SK-N-SH (cell line): Measurements from ENCODE around the gene ANKS1B. TPM values are rescaled to one million over a fixed set of nuclear protein-coding genes. Genes with fewer than 3 reads are reported as not detected.

Experiments used
- CTCF ChIA-PET: fragments of 300-600, 350-600 bp; formaldehyde crosslinking; extraction: SDS; loops from one replicate; lab custom pipeline; 2021; lab: Yijun Ruan, JAX
- POLR2A ChIA-PET: fragments of 350-600 bp; sonication (Branson Sonifier 250); formaldehyde crosslinking; extraction: SDS; loops from one replicate; lab custom pipeline; 2020; ENCODE audit warnings: antibody characterized with exemption, inconsistent platforms; lab: Yijun Ruan, JAX
- DNase-seq: peaks from one replicate; pipeline ENCODE4 v3.0.0; 2012
- H2AFZ ChIP-seq: fragments of 200-600 bp; sonication (generic); 2 replicates; pipeline ENCODE4 v1.8.1; 2016; ENCODE audit warnings: antibody characterized with exemption, mild to moderate bottlenecking, low read depth
- H3F3A ChIP-seq: fragments of 200-600 bp; sonication (generic); replicated peaks from 2 replicates; pipeline ENCODE3; 2016; ENCODE audit warnings: antibody characterized with exemption, mild to moderate bottlenecking; ENCODE audit not compliant: insufficient read depth
- H3K27ac ChIP-seq, 2 experiments: fragments of 200-500 bp in 1 of 2; fragments of 200-600 bp in 1 of 2; sonication (Bioruptor generic) in 1 of 2; sonication (generic), shearing (Covaris generic) in 1 of 2; 2 replicates each; pipeline versions ENCODE4 v1.5.1 to v1.6.1; 2014 to 2016; ENCODE audit warnings: low read depth in 2 of 2, inconsistent platforms in 1 of 2, low read length in 1 of 2, mild to moderate bottlenecking in 1 of 2, mixed read lengths in 1 of 2
- H3K27me3 ChIP-seq: fragments of 200-600 bp; sonication (generic), shearing (Covaris generic); 2 replicates; pipeline ENCODE4 v1.6.1; 2016; ENCODE audit warnings: mixed run types; ENCODE audit not compliant: insufficient read depth
- H3K36me3 ChIP-seq, 2 experiments: fragments of 200-500 bp in 1 of 2; fragments of 200-600 bp in 1 of 2; sonication (Bioruptor generic) in 1 of 2; sonication (generic) in 1 of 2; replicated peaks in 1 of 2; 2 replicates each; pipeline versions ENCODE3 to v1.5.1; 2014 to 2016; ENCODE audit warnings: low read length in 1 of 2, mild to moderate bottlenecking in 1 of 2; ENCODE audit not compliant: insufficient read depth in 2 of 2, control insufficient read depth in 1 of 2
- H3K4me1 ChIP-seq, 2 experiments: fragments of 200-500 bp in 1 of 2; fragments of 200-600 bp in 1 of 2; sonication (Bioruptor generic) in 1 of 2; sonication (generic), shearing (Covaris generic) in 1 of 2; 2 replicates each; pipeline versions ENCODE4 v1.5.1 to v1.6.1; 2014 to 2016; ENCODE audit warnings: low read depth in 1 of 2, low read length in 1 of 2, mixed run types in 1 of 2; ENCODE audit not compliant: insufficient read depth in 2 of 2, control insufficient read depth in 1 of 2
- H3K4me2 ChIP-seq: fragments of 200-600 bp; sonication (generic), shearing (Covaris generic); 2 replicates; pipeline ENCODE4 v1.6.1; 2017; ENCODE audit warnings: mixed run types
- H3K4me3 ChIP-seq, 2 experiments: fragments of 200-500 bp in 1 of 2; fragments of 200-600 bp in 1 of 2; sonication (Bioruptor generic) in 1 of 2; sonication (generic), shearing (Covaris generic) in 1 of 2; 2 replicates each; pipeline versions ENCODE4 v1.5.1 to v1.8.1; 2014 to 2016; ENCODE audit warnings: low read depth in 2 of 2, inconsistent platforms in 1 of 2, low read length in 1 of 2, mild to moderate bottlenecking in 1 of 2, mixed read lengths in 1 of 2, moderate library complexity in 1 of 2
- H3K79me2 ChIP-seq: fragments of 200-600 bp; sonication (generic); 2 replicates; pipeline ENCODE4 v1.8.1; 2017; ENCODE audit warnings: mild to moderate bottlenecking; ENCODE audit not compliant: insufficient read depth
- H3K9ac ChIP-seq: fragments of 200-600 bp; sonication (generic); 2 replicates; pipeline ENCODE4 v1.6.1; 2017; ENCODE audit warnings: mixed run types
- H3K9me2 ChIP-seq: fragments of 200-600 bp; sonication (generic); 2 replicates; pipeline ENCODE4 v1.6.1; 2017; ENCODE audit warnings: mixed run types
- H3K9me3 ChIP-seq: fragments of 200-600 bp; sonication (generic); 2 replicates; pipeline ENCODE4 v1.6.1; 2017; ENCODE audit warnings: mixed run types, mild to moderate bottlenecking, moderate library complexity
- H4K20me1 ChIP-seq: fragments of 200-600 bp; sonication (generic); 2 replicates; pipeline ENCODE4 v1.6.1; 2017; ENCODE audit warnings: mild to moderate bottlenecking, mixed run types; ENCODE audit not compliant: insufficient read depth
- CHD2 ChIP-seq: fragments of 150-350 bp; IDR thresholded peaks from 2 replicates; pipeline ENCODE4 v1.6.1; 2018; ENCODE audit warnings: low read length; ENCODE audit not compliant: partially characterized antibody
- EP300 ChIP-seq, 2 experiments: IDR thresholded peaks; 2 replicates each; pipeline versions ENCODE4 v1.4.0 to v1.6.1; 2012; ENCODE audit warnings: borderline replicate concordance in 1 of 2, low read depth in 1 of 2, low read length in 1 of 2
- FOXM1 ChIP-seq: IDR thresholded peaks from 2 replicates; pipeline ENCODE4 v1.4.0; 2012; ENCODE audit warnings: low read depth, mild to moderate bottlenecking
- GABPA ChIP-seq: IDR thresholded peaks from 2 replicates; pipeline ENCODE4 v1.4.0; 2012; ENCODE audit warnings: low read depth, mild to moderate bottlenecking
- IRF3 ChIP-seq: fragments of 150-350 bp; IDR thresholded peaks from 2 replicates; pipeline ENCODE4 v1.6.1; 2016; ENCODE audit warnings: mild to moderate bottlenecking, low read depth, low read length
- MEF2A ChIP-seq: IDR thresholded peaks from 2 replicates; pipeline ENCODE4 v1.4.0; 2012; ENCODE audit warnings: low read depth, borderline replicate concordance
- NFIC ChIP-seq: IDR thresholded peaks from 2 replicates; pipeline ENCODE4 v1.4.0; 2012; ENCODE audit warnings: borderline replicate concordance
- POLR2AphosphoS5 ChIP-seq: IDR thresholded peaks from 2 replicates; pipeline ENCODE4 v1.6.1; 2012; ENCODE audit warnings: low read depth, low read length
- RAD21 ChIP-seq: IDR thresholded peaks from 2 replicates; pipeline ENCODE4 v1.6.1; 2012; ENCODE audit warnings: mild to moderate bottlenecking, low read length
- RCOR1 ChIP-seq: fragments of 150-350 bp; IDR thresholded peaks from 2 replicates; pipeline ENCODE4 v1.6.1; 2017; ENCODE audit warnings: antibody characterized with exemption, low read length
- REST ChIP-seq: IDR thresholded peaks from 2 replicates; pipeline ENCODE4 v1.6.1; 2012; ENCODE audit warnings: mild to moderate bottlenecking, low read depth, low read length, moderate library complexity
- RFX5 ChIP-seq: IDR thresholded peaks from 2 replicates; pipeline ENCODE4 v1.6.1; 2012; ENCODE audit warnings: mild to moderate bottlenecking, improper control_type of control experiment, low read length
- RXRA ChIP-seq: IDR thresholded peaks from 2 replicates; pipeline ENCODE4 v1.4.0; 2012; ENCODE audit warnings: low read depth, mild to moderate bottlenecking, borderline replicate concordance
- SIN3A ChIP-seq: IDR thresholded peaks from 2 replicates; pipeline ENCODE4 v1.6.1; 2012; ENCODE audit warnings: low read depth, mild to moderate bottlenecking, low read length, moderate library complexity, borderline replicate concordance
- SMC3 ChIP-seq: IDR thresholded peaks from 2 replicates; pipeline ENCODE4 v1.6.1; 2012; ENCODE audit warnings: low read depth, low read length, improper control_type of control experiment
- TAF1 ChIP-seq: IDR thresholded peaks from 2 replicates; pipeline ENCODE4 v1.6.1; 2012; ENCODE audit warnings: low read depth, mild to moderate bottlenecking, low read length, moderate library complexity, borderline replicate concordance
- TCF12 ChIP-seq: IDR thresholded peaks from 2 replicates; pipeline ENCODE4 v1.4.0; 2012
- TEAD4 ChIP-seq: IDR thresholded peaks from 2 replicates; pipeline ENCODE4 v1.4.0; 2012; ENCODE audit warnings: mild to moderate bottlenecking, borderline replicate concordance; ENCODE audit not compliant: insufficient read depth
- ZBTB33 ChIP-seq: IDR thresholded peaks from 2 replicates; pipeline ENCODE4 v1.4.0; 2012; ENCODE audit warnings: low read depth, borderline replicate concordance
- WGBS: methylation state at CpG from one replicate; pipeline ENCODE4 v1.1.6; 2017; ENCODE audit warnings: low lambda C conversion rate; 5-methylcytosine and 5-hydroxymethylcytosine counted together
- polyA plus RNA-seq, 3 experiments: library from polyadenylated mRNA; depleted of rRNA; stranded (reverse); fragments of >200 nt; gene quantifications; 2 replicates each; pipeline ENCODE4 v1.2.3, GENCODE V29; 2012

Gene ANKS1B
- polyA plus RNA-seq, 1 of the 3 experiments (the other 2 are of a cell fraction): 1.8 TPM

- POLR2A ChIA-PET: no interaction called here
- no peak overlapping the region for H3K4me3 ChIP-seq
Measured at GRCh38 chr12:99170037-99170436, 814.7 kb downstream of the ANKS1B start.

GRCh38 chr12:99157946-99158345 is 826.8 kb downstream of the ANKS1B start:
- 79% methylated on average over 1 of the region's 1 CpG for WGBS
- Histone ChIP-seq H3K4me2 (no peak overlapping the region), H3K4me1 (peaks cover 0 to 4% of the 10 kb centered on the region in 2 experiments; a peak in 1 of 4 replicates), H3K9me2 (no peaks in the 10 kb centered on the region), H3K27ac (no peak overlapping the region), H3K9me3 (no peaks in the 10 kb centered on the region; the same call in 1 of the 2 replicates), H2AFZ (no peak overlapping the region), H3K9ac (no peak overlapping the region), H4K20me1 (no peaks in the 10 kb centered on the region), H3K36me3 (no peaks in the 10 kb centered on the region), H3K79me2 (no peaks in the 10 kb centered on the region), H3K4me3 (no peak overlapping the region), H3K27me3 (no peaks in the 10 kb centered on the region), H3F3A (no peaks in the 10 kb centered on the region)
- no peak for DNase-seq
- POLR2A ChIA-PET: no interaction called here
- no peak for TF ChIP-seq SMC3
- no peak for TF ChIP-seq NFIC
- TF ChIP-seq REST: no peak
- no peak for TF ChIP-seq SIN3A
- TF ChIP-seq TEAD4: no peak
- TF ChIP-seq RCOR1: no peak
- no peak for TF ChIP-seq CHD2
- no peak for TF ChIP-seq RXRA
- no peak for TF ChIP-seq RFX5
- no peak for TF ChIP-seq GABPA
- TF ChIP-seq ZBTB33: no peak
- no peak for TF ChIP-seq MEF2A
- TF ChIP-seq RAD21: no peak
- no peak for TF ChIP-seq TCF12
- no peak for TF ChIP-seq TAF1
- CTCF ChIA-PET: no interaction called here

More at GRCh38 chr12:99170037-99170436, 814.7 kb downstream of the ANKS1B start:
- Histone ChIP-seq H3K9me3 (no peaks in the 10 kb centered on the region), H4K20me1 (no peaks in the 10 kb centered on the region), H3K9me2 (no peaks in the 10 kb centered on the region), H3K27ac (no peak overlapping the region), H2AFZ (no peak overlapping the region), H3K79me2 (no peaks in the 10 kb centered on the region), H3K36me3 (no peaks in the 10 kb centered on the region), H3K4me2 (no peak overlapping the region), H3K9ac (no peak overlapping the region), H3K4me1 (no peaks in the 10 kb centered on the region), H3K27me3 (no peaks in the 10 kb centered on the region), H3F3A (no peaks in the 10 kb centered on the region)
- TF ChIP-seq TCF12: no peak
- no peak for TF ChIP-seq FOXM1
- no peak for TF ChIP-seq POLR2AphosphoS5
- no peak for TF ChIP-seq TAF1
- no peak for TF ChIP-seq EP300 (IDR thresholded peaks at IDR 0.05; ENCODE audit: borderline replicate concordance in 1 of 2, low read depth in 1 of 2, low read length in 1 of 2)
- TF ChIP-seq IRF3: no peak
- DNase-seq: no peak
- 28% methylated on average over 2 of the region's 2 CpGs for WGBS
- CTCF ChIA-PET: no interaction called here
